Measurements from ENCODE around the gene PYHIN1.

Gene PYHIN1

DNA sequence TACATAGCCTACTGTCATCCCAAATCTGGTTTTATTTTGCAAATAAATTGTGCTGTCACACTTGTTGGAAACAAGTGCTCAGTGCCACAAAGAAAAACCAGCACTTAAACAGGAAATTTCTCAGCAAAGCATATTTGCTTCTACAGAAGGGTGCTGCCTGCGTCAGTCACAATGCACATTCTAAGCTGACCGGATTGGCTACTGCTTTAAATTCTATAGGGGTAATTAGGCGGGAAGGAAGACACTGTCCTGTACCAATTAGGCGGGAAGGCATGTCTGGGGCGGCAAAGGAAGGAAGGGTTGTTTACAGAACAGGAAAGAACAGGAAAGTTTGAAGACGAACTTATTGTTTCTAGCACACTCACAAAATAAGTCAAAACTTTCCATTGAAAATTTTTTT is 81.1 kb downstream of the PYHIN1 start:
- no peak for DNase-seq (ENCODE audit: low read depth in 2 of 2, low spot score in 1 of 2)

DNA sequence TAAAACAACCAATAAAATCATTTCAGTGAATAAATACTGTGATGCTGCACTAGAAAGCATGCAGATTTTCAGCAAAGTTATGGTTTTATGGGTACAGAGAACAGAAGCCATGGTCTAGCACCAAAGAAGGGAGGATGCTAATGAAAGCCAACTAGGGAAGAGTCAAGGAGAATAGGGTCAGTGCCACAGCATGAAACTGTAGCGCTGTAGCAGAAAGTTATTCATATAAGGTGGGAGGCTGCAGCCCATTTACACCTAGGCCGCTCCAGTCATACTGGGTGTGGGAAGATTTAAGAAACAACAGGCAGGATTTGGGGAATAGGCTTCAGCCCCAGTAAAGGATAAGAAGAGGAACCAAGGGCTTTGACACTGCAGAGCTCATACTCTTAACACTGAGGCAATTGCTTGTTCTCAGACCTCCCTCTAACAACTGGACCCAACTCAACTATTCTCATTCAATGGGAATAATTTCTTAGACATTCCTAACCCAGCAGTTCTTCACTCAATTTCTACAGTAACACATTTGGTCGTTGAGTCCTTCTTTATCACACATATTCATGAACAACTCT is 82.7 kb downstream of the PYHIN1 start:
- DNase-seq (ENCODE audit: low read depth in 2 of 2, low spot score in 1 of 2), result no peak

DNA sequence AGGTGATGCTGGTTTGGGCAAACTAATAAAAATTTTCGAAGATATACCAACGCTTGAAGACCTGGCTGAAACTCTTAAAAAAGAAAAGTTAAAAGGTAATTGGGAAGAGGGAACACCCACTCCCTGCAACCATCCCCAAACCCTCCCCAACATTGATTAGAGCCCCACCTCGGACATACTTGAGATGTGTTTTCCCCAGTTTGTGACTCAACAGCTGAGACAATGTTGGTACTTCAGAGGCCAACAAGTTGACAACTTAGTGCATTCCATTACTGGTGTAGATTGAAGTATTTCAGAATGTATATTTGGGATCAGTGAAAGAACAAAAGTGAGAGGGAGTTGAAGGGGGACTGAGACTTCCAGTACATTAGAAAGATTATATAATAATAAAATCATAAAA is 83.5 kb downstream of the PYHIN1 start:
- DNase-seq (ENCODE audit: low read depth in 2 of 2, low spot score in 1 of 2), result no peak

DNA sequence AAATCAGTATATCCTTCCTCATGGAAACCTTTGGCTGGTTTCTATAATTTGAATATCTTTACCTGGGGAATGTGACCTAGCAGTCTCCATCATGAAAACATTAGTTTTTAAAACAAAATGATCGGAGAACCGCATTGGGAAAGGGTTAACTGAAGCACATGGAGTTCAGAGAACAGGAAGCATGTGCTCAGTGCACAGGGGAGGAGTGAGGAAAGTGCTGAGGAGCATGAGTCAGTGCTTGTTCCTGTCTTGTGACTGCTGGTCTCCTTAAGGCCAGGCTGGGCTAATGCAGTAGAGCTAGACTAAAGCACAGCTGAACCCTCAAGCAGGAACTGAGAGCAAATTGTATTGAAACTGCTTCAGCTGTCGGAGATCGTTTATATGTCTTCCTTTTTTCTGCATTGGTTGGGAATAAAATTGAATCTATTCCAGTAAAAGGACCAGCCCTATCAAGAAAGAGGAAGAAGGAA is 84.1 kb downstream of the PYHIN1 start:
- DNase-seq (ENCODE audit: low read depth in 2 of 2, low spot score in 1 of 2), result peak; percentile 23 to 50

DNA sequence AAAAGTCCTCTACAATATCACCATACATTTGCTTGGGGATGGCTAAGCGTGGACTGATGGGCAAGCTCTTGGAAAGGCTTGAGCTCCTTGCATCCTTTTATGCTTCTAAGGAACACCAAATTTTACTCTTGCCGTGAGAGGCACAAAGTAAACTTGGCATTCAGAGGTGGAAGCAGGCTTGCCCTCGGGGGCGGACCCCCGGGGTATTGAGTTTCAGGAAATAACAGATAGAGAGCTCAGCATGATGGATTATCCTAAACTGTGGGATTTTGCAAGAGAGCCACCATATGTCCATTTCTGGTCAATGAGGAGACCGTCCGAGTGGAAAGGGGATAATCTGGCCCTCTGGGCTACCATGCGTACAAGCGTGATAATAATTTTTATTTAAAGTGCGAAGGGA is 92.4 kb downstream of the PYHIN1 start:
- DNase-seq (ENCODE audit: low read depth in 2 of 2, low spot score in 1 of 2), result no peak

DNA sequence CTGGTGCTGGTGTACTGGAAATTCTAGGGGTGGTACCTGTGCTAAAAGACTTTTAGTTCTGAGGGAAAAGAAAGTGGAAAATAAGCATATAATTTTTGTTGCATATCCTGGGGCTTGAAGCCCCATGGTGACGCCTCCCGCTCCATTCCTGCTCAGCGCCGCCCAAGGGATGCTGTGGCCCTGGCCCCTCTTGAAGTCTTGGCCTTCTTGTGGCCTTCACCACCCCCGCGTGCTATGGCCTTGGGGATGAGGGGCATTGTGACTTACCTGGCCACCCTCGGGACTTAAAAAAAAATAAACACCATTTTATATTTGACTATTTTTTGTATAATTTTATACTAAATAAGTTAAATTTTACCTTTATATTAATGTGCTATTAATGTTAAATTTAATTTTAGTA is 93.7 kb downstream of the PYHIN1 start:
- no peak for DNase-seq (ENCODE audit: low read depth in 2 of 2, low spot score in 1 of 2)
